SK-N-MC (cell line): ENCODE measurements around the gene PHLDB2.

Source experiments
- DNase-seq: peaks from one replicate; pipeline ENCODE4 v3.0.0-alpha.2; 2011; ENCODE audit warnings: low read depth, low spot score
- H3K27ac ChIP-seq: fragments of 200-600 bp; sonication (generic); 2 replicates; pipeline ENCODE4 v1.5.1; 2016; ENCODE audit warnings: mixed run types
- H3K36me3 ChIP-seq: fragments of 200-600 bp; sonication (generic); 2 replicates; pipeline ENCODE4 v1.6.1; 2017; ENCODE audit warnings: antibody characterized with exemption, low read length, mixed read lengths; ENCODE audit not compliant: insufficient read depth
- H3K4me3 ChIP-seq: fragments of 200-600 bp; sonication (generic); 2 replicates; pipeline ENCODE4 v1.5.1; 2016
- H3K9ac ChIP-seq: fragments of 200-600 bp; sonication (generic); 2 replicates; pipeline ENCODE4 v1.8.0; 2017; ENCODE audit warnings: mixed run types, mixed read lengths; ENCODE audit not compliant: insufficient read length
- H3K9me3 ChIP-seq: fragments of 200-600 bp; sonication (generic); 2 replicates; pipeline ENCODE4 v1.6.1; 2017; ENCODE audit warnings: low read depth, mild to moderate bottlenecking, antibody characterized with exemption, low read length, moderate library complexity, mixed read lengths
- EZH2 ChIP-seq: fragments of 200-600 bp; sonication (generic); IDR thresholded peaks from one replicate; pipeline ENCODE4 v1.6.1; 2017; ENCODE audit warnings: antibody characterized with exemption
- FOXP2 ChIP-seq: optimal IDR thresholded peaks from 2 replicates; pipeline ENCODE3; 2011; ENCODE audit warnings: mild to moderate bottlenecking, moderate library complexity; ENCODE audit not compliant: insufficient read depth; ENCODE audit errors: extremely low read length, control extremely low read depth
- POLR2AphosphoS5 ChIP-seq: IDR thresholded peaks from 2 replicates; pipeline ENCODE4 v1.6.1; 2012; ENCODE audit warnings: mild to moderate bottlenecking, low read depth, low read length, borderline replicate concordance

Gene PHLDB2

GRCh38 chr3:111903067-111903511, 44.0 kb downstream of the PHLDB2 start:
- Histone ChIP-seq H3K4me3 (no peak overlapping the region), H3K9ac (no peak overlapping the region), H3K27ac (no peak overlapping the region), H3K36me3 (no peaks in the 10 kb centered on the region), H3K9me3 (no peaks in the 10 kb centered on the region)
- TF ChIP-seq FOXP2 (no peak), POLR2AphosphoS5 (no peak), EZH2 (no peak)
- no peak for DNase-seq

- no peaks in the 10 kb centered on the region for H3K9me3 ChIP-seq
- no peak overlapping the region for H3K27ac ChIP-seq
- H3K9ac ChIP-seq: no peak overlapping the region
- TF ChIP-seq FOXP2 (no peak), POLR2AphosphoS5 (no peak), EZH2 (no peak)
- H3K4me3 ChIP-seq: no peak overlapping the region
- no peaks in the 10 kb centered on the region for H3K36me3 ChIP-seq
- no peak for DNase-seq
Measured at GRCh38 chr3:111904376-111905241, 45.5 kb downstream of the PHLDB2 start.

GRCh38 chr3:111906656-111907055, 47.6 kb downstream of the PHLDB2 start:
- H3K27ac ChIP-seq: no peak overlapping the region
- DNase-seq: no peak
- no peak overlapping the region for H3K4me3 ChIP-seq
- no peak overlapping the region for H3K9ac ChIP-seq
- TF ChIP-seq EZH2: no peak
- no peak for TF ChIP-seq FOXP2
- TF ChIP-seq POLR2AphosphoS5: no peak
- H3K9me3 ChIP-seq: no peaks in the 10 kb centered on the region
- H3K36me3 ChIP-seq: no peaks in the 10 kb centered on the region

GRCh38 chr3:111907151-111907550, 48.1 kb downstream of the PHLDB2 start:
- no peak for TF ChIP-seq POLR2AphosphoS5
- no peak for TF ChIP-seq EZH2
- TF ChIP-seq FOXP2: no peak
- H3K4me3 ChIP-seq: no peak overlapping the region
- H3K9ac ChIP-seq: no peak overlapping the region
- DNase-seq: no peak
- H3K9me3 ChIP-seq: no peaks in the 10 kb centered on the region
- H3K27ac ChIP-seq: no peak overlapping the region
- no peaks in the 10 kb centered on the region for H3K36me3 ChIP-seq

- DNase-seq: no peak
- H3K9ac ChIP-seq: no peak overlapping the region
- no peak overlapping the region for H3K27ac ChIP-seq
- no peak overlapping the region for H3K4me3 ChIP-seq
- H3K36me3 ChIP-seq: no peaks in the 10 kb centered on the region
- TF ChIP-seq EZH2 (no peak), FOXP2 (no peak), POLR2AphosphoS5 (no peak)
- H3K9me3 ChIP-seq: no peaks in the 10 kb centered on the region
Measured at GRCh38 chr3:111910806-111911205, 51.7 kb downstream of the PHLDB2 start.

- no peak for TF ChIP-seq POLR2AphosphoS5
- TF ChIP-seq EZH2: no peak
- TF ChIP-seq FOXP2: no peak
- Histone ChIP-seq H3K9me3 (no peaks in the 10 kb centered on the region), H3K9ac (no peak overlapping the region), H3K4me3 (no peak overlapping the region), H3K27ac (no peak overlapping the region), H3K36me3 (no peaks in the 10 kb centered on the region)
- no peak for DNase-seq
Measured at GRCh38 chr3:111911446-111911845, 52.4 kb downstream of the PHLDB2 start.

GRCh38 chr3:111913163-111913763, 54.2 kb downstream of the PHLDB2 start:
- H3K27ac ChIP-seq: no peak overlapping the region
- DNase-seq: no peak
- H3K4me3 ChIP-seq: no peak overlapping the region
- TF ChIP-seq FOXP2 (no peak), EZH2 (no peak), POLR2AphosphoS5 (no peak)
- no peaks in the 10 kb centered on the region for H3K36me3 ChIP-seq
- no peaks in the 10 kb centered on the region for H3K9me3 ChIP-seq
- H3K9ac ChIP-seq: no peak overlapping the region

GRCh38 chr3:111915905-111916304, 56.8 kb downstream of the PHLDB2 start:
- Histone ChIP-seq H3K9me3 (no peaks in the 10 kb centered on the region), H3K36me3 (no peaks in the 10 kb centered on the region), H3K9ac (no peak overlapping the region), H3K27ac (no peak overlapping the region), H3K4me3 (no peak overlapping the region)
- no peak for DNase-seq
- TF ChIP-seq FOXP2 (no peak), POLR2AphosphoS5 (no peak), EZH2 (no peak)

- Histone ChIP-seq H3K4me3 (no peak overlapping the region), H3K9me3 (no peaks in the 10 kb centered on the region), H3K9ac (no peak overlapping the region), H3K36me3 (no peaks in the 10 kb centered on the region), H3K27ac (no peak overlapping the region)
- no peak for TF ChIP-seq FOXP2
- no peak for DNase-seq
Measured at GRCh38 chr3:111917300-111917699, 58.2 kb downstream of the PHLDB2 start.
